Fibroblast of lung (primary cell): ENCODE data around the gene CDKN2B-AS1. TPM values are rescaled to one million over a fixed set of nuclear protein-coding genes. Genes with fewer than 3 reads are reported as not detected.

Experiments
- DNase-seq, 2 donors: peaks; one replicate each; pipeline versions ENCODE4 v3.0.0 to v3.0.0-alpha.2; 2010; ENCODE audit warnings: low read depth in 2 of 2
- H2AFZ ChIP-seq: 2 replicates; pipeline ENCODE4 v1.5.1; 2012; ENCODE audit warnings: low read length, control low read depth, inconsistent platforms
- H3K27ac ChIP-seq: 2 replicates; pipeline ENCODE4 v1.5.1; 2011; ENCODE audit warnings: low read length, control low read depth; ENCODE audit not compliant: insufficient read depth
- H3K27me3 ChIP-seq: 2 replicates; pipeline ENCODE4 v1.5.1; 2011; ENCODE audit warnings: mild to moderate bottlenecking, low read length; ENCODE audit not compliant: control insufficient read depth, insufficient read depth
- H3K36me3 ChIP-seq: 2 replicates; pipeline ENCODE4 v1.5.1; 2011; ENCODE audit warnings: low read length; ENCODE audit not compliant: control insufficient read depth, insufficient read depth
- H3K4me1 ChIP-seq: 2 replicates; pipeline ENCODE4 v1.5.1; 2011; ENCODE audit warnings: low read length; ENCODE audit not compliant: control insufficient read depth, insufficient read depth; ENCODE audit errors: extremely low read depth
- H3K4me2 ChIP-seq: 2 replicates; pipeline ENCODE4 v1.5.1; 2011; ENCODE audit warnings: low read length, control low read depth; ENCODE audit not compliant: insufficient read depth; ENCODE audit errors: extremely low read depth
- H3K4me3 ChIP-seq, 4 experiments: fragments of 200-600 bp in 1 of 4; sonication (generic) in 1 of 4; replicated peaks in 1 of 4; 2 replicates each; pipeline ENCODE4 v1.5.1; 2011 to 2016; ENCODE audit warnings: low read length in 4 of 4, low read depth in 3 of 4, mild to moderate bottlenecking in 3 of 4, control low read depth in 2 of 4, inconsistent platforms in 1 of 4, mixed read lengths in 1 of 4; ENCODE audit not compliant: insufficient read depth in 1 of 4; ENCODE audit errors: control extremely low read depth in 1 of 4
- H3K79me2 ChIP-seq: 2 replicates; pipeline ENCODE4 v1.5.1; 2012; ENCODE audit warnings: mild to moderate bottlenecking, low read length, inconsistent platforms; ENCODE audit not compliant: control insufficient read depth, insufficient read depth
- H3K9ac ChIP-seq: 2 replicates; pipeline ENCODE4 v1.5.1; 2011; ENCODE audit warnings: mild to moderate bottlenecking, low read length, control low read depth; ENCODE audit not compliant: insufficient read depth
- H3K9me3 ChIP-seq: 2 replicates; pipeline ENCODE4 v1.5.1; 2012; ENCODE audit warnings: low read depth, low read length; ENCODE audit not compliant: control insufficient read depth, insufficient read depth
- H4K20me1 ChIP-seq: 2 replicates; pipeline ENCODE4 v1.5.1; 2011; ENCODE audit warnings: low read length; ENCODE audit not compliant: control insufficient read depth, insufficient read depth; ENCODE audit errors: extremely low read depth
- CTCF ChIP-seq, 2 donors: IDR thresholded peaks in 1 of 2; conservative IDR thresholded peaks in 1 of 2; 1 replicate in 1 of 2; 2 replicates in 1 of 2; pipeline ENCODE4 v1.5.1; 2011 to 2012; ENCODE audit warnings: low read length in 2 of 2, control low read depth in 1 of 2, inconsistent platforms in 1 of 2, low read depth in 1 of 2, mild to moderate bottlenecking in 1 of 2
- EZH2 ChIP-seq: IDR thresholded peaks from 2 replicates; pipeline ENCODE4 v1.5.1; 2012; ENCODE audit warnings: low read length, control low read depth, mild to moderate bottlenecking; ENCODE audit errors: missing control alignments
- polyA plus RNA-seq, 2 donors: library from polyadenylated mRNA; depleted of rRNA in 1 of 2; stranded (reverse) in 1 of 2; unstranded in 1 of 2; fragments of >200 nt; gene quantifications; 2 replicates each; pipeline ENCODE4 v1.2.1, GENCODE V29; 2011 to 2012; ENCODE audit warnings: missing spikeins in 1 of 2
- total RNA-seq: library from RNA; depleted of rRNA; stranded (reverse); fragments of >200 nt; gene quantifications from 2 replicates; pipeline ENCODE4 v1.2.1, GENCODE V29; 2014

The CDKN2B-AS1 gene
- total and polyA plus RNA-seq, 2 donors (not counting 1 experiment from before 2014, with no cell fraction given): 1.1 to 7.6 TPM

DNA sequence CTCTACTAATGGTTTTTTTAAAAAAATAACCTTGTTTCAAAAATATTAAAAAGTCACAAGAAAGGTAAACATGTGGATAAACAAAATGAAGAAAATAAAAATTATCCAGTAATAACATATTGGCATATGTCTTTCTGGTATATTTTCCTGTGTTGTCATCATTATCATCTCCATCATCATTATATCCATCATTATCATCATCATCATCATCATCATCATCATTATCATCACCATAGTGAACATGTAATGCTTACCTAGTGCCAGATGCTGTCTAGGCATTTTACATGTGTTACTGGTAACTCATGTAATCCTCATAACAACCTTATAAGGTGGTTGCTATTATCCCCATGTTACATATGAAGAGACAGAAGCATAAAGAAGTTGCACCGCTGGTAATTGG is 126.0 kb downstream of the CDKN2B-AS1 start:
- TF ChIP-seq EZH2 (no peak), CTCF (conservative IDR thresholded peaks at IDR 0.05 in 1 of 2, IDR thresholded peaks at IDR 0.05 in 1 of 2; ENCODE audit: low read depth in 1 of 2, low read length in 2 of 2) (no peak)
- H3K27ac ChIP-seq: no peak overlapping the region
- no peak overlapping the region for H2AFZ ChIP-seq
- H3K27me3 ChIP-seq: no peaks in the 10 kb centered on the region
- H3K9ac ChIP-seq: no peak overlapping the region
- H3K36me3 ChIP-seq: no peaks in the 10 kb centered on the region
- no peaks in the 10 kb centered on the region for H3K9me3 ChIP-seq
- no peak overlapping the region for H3K4me3 ChIP-seq
- no peak for DNase-seq
- no peaks in the 10 kb centered on the region for H3K79me2 ChIP-seq
- no peaks in the 10 kb centered on the region for H4K20me1 ChIP-seq
- H3K4me1 ChIP-seq: peaks cover 16% of the 10 kb centered on the region
- H3K4me2 ChIP-seq: no peak overlapping the region

GRCh38 chr9:22124263-22125011 is 129.8 kb downstream of the CDKN2B-AS1 start:
- H4K20me1 ChIP-seq: no peaks in the 10 kb centered on the region
- no peak overlapping the region for H3K4me3 ChIP-seq
- H3K4me2 ChIP-seq: no peak overlapping the region
- no peaks in the 10 kb centered on the region for H3K36me3 ChIP-seq
- no peak overlapping the region for H3K9ac ChIP-seq
- DNase-seq: peak; percentile 42 to 93
- no peaks in the 10 kb centered on the region for H3K4me1 ChIP-seq
- H3K27me3 ChIP-seq: no peaks in the 10 kb centered on the region
- H2AFZ ChIP-seq: no peak overlapping the region
- H3K9me3 ChIP-seq: no peaks in the 10 kb centered on the region
- no peaks in the 10 kb centered on the region for H3K79me2 ChIP-seq
- no peak for TF ChIP-seq EZH2
- TF ChIP-seq CTCF (conservative IDR thresholded peaks at IDR 0.05 in 1 of 2, IDR thresholded peaks at IDR 0.05 in 1 of 2; ENCODE audit: low read depth in 1 of 2, low read length in 2 of 2): no peak
- no peak overlapping the region for H3K27ac ChIP-seq

DNA sequence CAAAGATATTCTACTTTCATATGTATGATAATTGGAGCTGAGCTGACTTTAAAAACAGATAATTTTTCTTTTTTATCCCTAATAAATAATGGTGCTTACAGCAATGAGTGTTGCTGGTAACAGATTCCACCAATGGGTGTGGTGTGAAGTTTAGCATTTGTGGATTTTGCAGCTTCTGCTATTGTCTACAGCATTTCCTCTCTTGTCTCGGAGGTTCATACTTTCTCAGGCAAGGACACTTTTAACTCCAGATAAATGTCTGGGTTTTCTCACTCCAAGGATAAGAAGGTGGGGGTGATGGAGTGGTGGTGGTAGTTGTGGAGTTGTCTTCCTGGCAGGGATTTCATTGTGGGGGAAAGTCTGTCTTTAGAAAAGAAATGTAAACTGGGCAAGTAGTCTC is 134.5 kb downstream of the CDKN2B-AS1 start:
- no peaks in the 10 kb centered on the region for H3K4me1 ChIP-seq
- no peak overlapping the region for H2AFZ ChIP-seq
- H3K79me2 ChIP-seq: no peaks in the 10 kb centered on the region
- no peak overlapping the region for H3K4me2 ChIP-seq
- H3K27me3 ChIP-seq: no peaks in the 10 kb centered on the region
- H3K9ac ChIP-seq: no peak overlapping the region
- no peaks in the 10 kb centered on the region for H3K9me3 ChIP-seq
- H3K36me3 ChIP-seq: no peaks in the 10 kb centered on the region
- no peak overlapping the region for H3K4me3 ChIP-seq
- DNase-seq: peak in 1 of 2 donors; percentile 92
- H3K27ac ChIP-seq: no peak overlapping the region
- H4K20me1 ChIP-seq: peaks cover 2% of the 10 kb centered on the region
- no peak for TF ChIP-seq CTCF (conservative IDR thresholded peaks at IDR 0.05 in 1 of 2, IDR thresholded peaks at IDR 0.05 in 1 of 2; ENCODE audit: low read depth in 1 of 2, low read length in 2 of 2)
- TF ChIP-seq EZH2: no peak
